MM.1S (cell line): ENCODE data around the gene FLVCR1.

Experiments
- DNase-seq: peaks from one replicate; pipeline ENCODE4 v3.0.0-alpha.2; 2015
- H2AFZ ChIP-seq: fragments of 300-600 bp; sonication (generic); 2 replicates; pipeline ENCODE4 v1.6.0; 2016; ENCODE audit warnings: antibody characterized with exemption, low read length
- H3F3A ChIP-seq: fragments of 300-600 bp; sonication (generic); 2 replicates; pipeline ENCODE4 v1.6.1; 2016; ENCODE audit warnings: mild to moderate bottlenecking, antibody characterized with exemption, low read length, moderate library complexity, mixed read lengths; ENCODE audit not compliant: insufficient read depth
- H3K27ac ChIP-seq: fragments of 300-600 bp; sonication (generic); 2 replicates; pipeline ENCODE4 v1.5.1; 2016; ENCODE audit warnings: mild to moderate bottlenecking, low read length
- H3K27me3 ChIP-seq: fragments of 300-600 bp; sonication (generic); replicated peaks from 2 replicates; pipeline ENCODE4 v1.6.0; 2016; ENCODE audit warnings: low read length; ENCODE audit not compliant: insufficient read depth
- H3K36me3 ChIP-seq: fragments of 300-600 bp; sonication (generic); replicated peaks from 2 replicates; pipeline ENCODE4 v1.6.1; 2016; ENCODE audit warnings: mild to moderate bottlenecking, low read length, mixed read lengths; ENCODE audit not compliant: insufficient read depth
- H3K4me1 ChIP-seq: fragments of 300-600 bp; sonication (generic); 2 replicates; pipeline ENCODE4 v1.6.1; 2016; ENCODE audit warnings: low read length, mixed read lengths
- H3K4me2 ChIP-seq: fragments of 300-600 bp; sonication (generic); 2 replicates; pipeline ENCODE4 v1.6.0; 2016; ENCODE audit warnings: low read depth, low read length
- H3K4me3 ChIP-seq: fragments of 300-600 bp; sonication (generic); 2 replicates; pipeline ENCODE4 v1.5.1; 2016; ENCODE audit warnings: low read length, mixed read lengths
- H3K79me2 ChIP-seq: fragments of 300-600 bp; sonication (generic); 2 replicates; pipeline ENCODE4 v1.6.1; 2016; ENCODE audit warnings: mixed run types, low read length, mixed read lengths
- H3K9ac ChIP-seq: fragments of 300-600 bp; sonication (generic); 2 replicates; pipeline ENCODE4 v1.6.1; 2016; ENCODE audit warnings: low read length, mixed read lengths
- H3K9me2 ChIP-seq: fragments of 300-600 bp; sonication (generic); replicated peaks from 2 replicates; pipeline ENCODE4 v1.6.1; 2016; ENCODE audit warnings: mild to moderate bottlenecking, low read length, mixed read lengths; ENCODE audit not compliant: insufficient read depth
- H3K9me3 ChIP-seq: fragments of 300-600 bp; sonication (generic); replicated peaks from 2 replicates; pipeline ENCODE4 v1.6.1; 2016; ENCODE audit warnings: mild to moderate bottlenecking, low read length, mixed read lengths; ENCODE audit not compliant: insufficient read depth
- H4K20me1 ChIP-seq: fragments of 300-600 bp; sonication (generic); 2 replicates; pipeline ENCODE4 v1.6.1; 2016; ENCODE audit warnings: mild to moderate bottlenecking, low read length, moderate library complexity, mixed read lengths; ENCODE audit not compliant: insufficient read depth
- CTCF ChIP-seq: fragments of 300-600 bp; sonication (generic); IDR thresholded peaks from 2 replicates; pipeline ENCODE4 v1.5.1; 2016; ENCODE audit warnings: antibody characterized with exemption, low read length, mixed read lengths
- EZH2 ChIP-seq: fragments of 300-600 bp; sonication (generic); optimal IDR thresholded peaks from 2 replicates; pipeline ENCODE3; 2017; ENCODE audit warnings: low read depth, mild to moderate bottlenecking, antibody characterized with exemption, low read length, mixed read lengths
- EZH2phosphoT487 ChIP-seq: fragments of 300-600 bp; sonication (generic); IDR thresholded peaks from 2 replicates; pipeline ENCODE4 v1.6.1; 2018; ENCODE audit warnings: antibody characterized with exemption, low read length

FLVCR1 gene

DNA sequence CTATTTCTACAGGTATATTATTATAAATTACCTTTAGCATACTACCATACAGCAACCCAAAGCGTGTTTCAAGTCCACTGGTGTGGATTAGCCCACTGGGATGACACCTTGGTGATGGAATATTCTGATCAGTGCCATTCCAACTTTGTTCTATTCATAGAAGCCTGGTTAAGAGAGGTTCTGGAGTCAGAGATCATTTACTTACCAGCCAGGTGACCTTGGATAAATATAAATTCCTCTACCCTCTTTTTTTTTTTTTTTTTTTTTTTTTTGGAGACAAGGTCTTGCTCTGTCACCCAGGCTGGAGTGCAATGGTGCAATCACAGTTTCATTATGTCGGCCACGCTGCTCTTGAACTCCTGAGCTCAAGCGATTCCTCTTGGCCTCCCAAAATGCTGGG is 10.5 kb upstream of the FLVCR1 start, which contains the start of gene SPATA45:
Gene SPATA45 (minus strand): TSS at position 101 of the 400 bp plus-strand sequence. CDS start 11,500 bp downstream, outside the sequence.
- TF ChIP-seq CTCF (no peak), EZH2 (no peak), EZH2phosphoT487 (no peak)

GRCh38 chr1:212852105-212852688 is 5.9 kb upstream of the FLVCR1 start:
- no peak for DNase-seq
- Histone ChIP-seq H3F3A (0 out of 2 replicates have a peak, but pooled peaks cover 2% of the 10 kb centered on the region), H3K79me2 (peaks cover 6% of the 10 kb centered on the region; the same call in 1 of the 2 replicates), H2AFZ (no peak overlapping the region), H3K4me2 (no peak overlapping the region), H3K4me3 (no peak overlapping the region), H3K27me3 (no peaks in the 10 kb centered on the region), H3K9ac (no peak overlapping the region), H3K4me1 (peaks cover 5% of the 10 kb centered on the region; the same call in 1 of the 2 replicates), H4K20me1 (no peaks in the 10 kb centered on the region), H3K9me3 (no peaks in the 10 kb centered on the region), H3K27ac (no peak overlapping the region), H3K9me2 (no peaks in the 10 kb centered on the region), H3K36me3 (no peaks in the 10 kb centered on the region)
- TF ChIP-seq CTCF (no peak), EZH2phosphoT487 (no peak), EZH2 (no peak)

More for the DNA sequence above, 10.5 kb upstream of the FLVCR1 start, which contains the start of gene SPATA45:
- Histone ChIP-seq H4K20me1 (no peaks in the 10 kb centered on the region), H3K4me1 (no peaks in the 10 kb centered on the region), H3K9me2 (no peaks in the 10 kb centered on the region), H3K36me3 (no peaks in the 10 kb centered on the region), H3F3A (no peaks in the 10 kb centered on the region), H3K9me3 (no peaks in the 10 kb centered on the region), H3K4me3 (no peak within 1 kb of the TSS), H3K79me2 (no peaks in the 10 kb centered on the region), H3K27me3 (no peaks in the 10 kb centered on the region), H3K4me2 (no peak within 1 kb of the TSS), H2AFZ (no peak within 1 kb of the TSS), H3K9ac (no peak within 1 kb of the TSS), H3K27ac (no peak within 1 kb of the TSS)
- no peak for DNase-seq

GRCh38 chr1:212853658-212854057 is 4.4 kb upstream of the FLVCR1 start:
- Histone ChIP-seq H3K4me3 (no peak overlapping the region), H3K4me2 (no peak overlapping the region), H2AFZ (no peak overlapping the region), H3K9me2 (no peaks in the 10 kb centered on the region), H3K9me3 (no peaks in the 10 kb centered on the region), H3K4me1 (peaks cover 5% of the 10 kb centered on the region; the same call in 1 of the 2 replicates), H3K27me3 (no peaks in the 10 kb centered on the region), H3K36me3 (no peaks in the 10 kb centered on the region), H3K9ac (no peak overlapping the region), H3K27ac (no peak overlapping the region), H3F3A (peaks cover 7% of the 10 kb centered on the region; the same call in 1 of the 2 replicates), H4K20me1 (no peaks in the 10 kb centered on the region), H3K79me2 (peaks cover 11% of the 10 kb centered on the region)
- TF ChIP-seq EZH2 (no peak), EZH2phosphoT487 (no peak), CTCF (no peak)
- DNase-seq = no peak
